Testis (tissue), 2 donors: ENCODE measurements around the gene CISD2.

Experiments used
- CTCF ChIP-seq, 3 experiments: fragments of 450-650 bp in 2 of 3; fragments of 200-600 bp in 1 of 3; sonication (generic) in 1 of 3; IDR thresholded peaks; one replicate each; pipeline ENCODE4 v1.5.1; 2016 to 2019; ENCODE audit warnings: antibody characterized with exemption in 3 of 3, mild to moderate bottlenecking in 2 of 3, moderate library complexity in 1 of 3
- POLR2A ChIP-seq: fragments of 450-650 bp; IDR thresholded peaks from one replicate; pipeline ENCODE4 v1.6.1; 2017; ENCODE audit warnings: antibody characterized with exemption, mild to moderate bottlenecking, moderate library complexity

- TF ChIP-seq CTCF (IDR thresholded peaks at IDR 0.05) (no peak), POLR2A (no peak)
These were observed 40.3 kb upstream of the CISD2 start for GRCh38 chr4:102828497-102828808.
